ENCODE data around the gene SMAD3. TPM values are rescaled to one million over a fixed set of nuclear protein-coding genes. Genes with fewer than 3 reads are reported as not detected.

The SMAD3 gene
- total and polyA plus RNA-seq, 2 of the 4 experiments (the other 2 are of a cell fraction): 71.0 to 177 TPM

DNA sequence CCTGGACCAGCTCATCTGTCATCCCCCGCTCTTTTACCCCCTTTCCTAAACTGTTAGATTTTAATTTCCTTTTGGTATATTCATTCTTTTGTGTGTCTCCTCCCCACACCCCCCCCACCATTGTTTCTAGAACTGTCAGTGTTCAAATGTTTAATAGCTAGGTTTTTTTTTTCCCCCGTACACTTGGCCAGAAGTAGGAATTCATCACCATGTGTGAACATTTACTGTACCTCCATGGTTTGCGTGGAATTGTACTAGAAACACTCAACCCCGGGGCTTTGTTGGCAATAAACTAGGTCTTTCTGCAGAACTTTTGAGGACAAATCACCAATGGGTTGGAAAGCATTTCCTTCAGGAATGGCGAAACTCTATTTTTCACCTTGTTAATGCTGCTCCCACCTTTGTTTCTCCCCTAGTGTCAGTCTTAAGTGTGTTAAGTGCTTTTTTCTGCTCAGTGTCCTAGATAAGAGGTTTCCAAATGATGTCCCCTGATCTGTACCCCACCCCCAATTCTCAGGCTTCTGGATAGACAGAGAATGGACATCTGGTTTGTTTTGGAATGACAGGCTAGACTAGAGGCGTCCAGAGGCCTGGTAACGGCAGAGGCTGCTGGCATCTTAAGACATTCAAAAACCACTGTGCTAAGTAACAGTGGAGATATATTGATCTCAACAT, 76.8 kb downstream of the SMAD3 start:
- dilution Hi-C loops (cut with HindIII; ENCODE audit: low sequenced_read_pairs, unreplicated experiment): no loop called here
- no peak overlapping the region for H2AFZ ChIP-seq (replicated peaks; ENCODE audit: low read length, poor library complexity)
- H3K4ac ChIP-seq (ENCODE audit: low read depth, low read length): peak overlapping the region; percentile 75
- 40% methylated on average over 1 of the region's 7 CpGs; no CpG with 5 or more reads in 1 of the 2 experiments for WGBS, 2 experiments (ENCODE audit: extremely low coverage in 2 of 2, insufficient read length in 1 of 2)
- intact Hi-C loops (cut with micrococcal nuclease): loop anchor here (10.0 kb wide), 1 partner anchor 197 kb away; no protein-coding TSS in a partner anchor
- H3K4me2 ChIP-seq (ENCODE audit: low read depth, low read length): peak overlapping the region; percentile 14
- BruUV-seq (replicated peaks): no TSS peak
- peaks cover 65% of the 10 kb centered on the region for H3K4me1 ChIP-seq (ENCODE audit: control insufficient read depth, insufficient read depth, low read length)
- peak overlapping the region; percentile 56 for H4K91ac ChIP-seq (ENCODE audit: insufficient read depth, low read depth, low read length)
- no peaks in the 10 kb centered on the region for H3K27me3 ChIP-seq (ENCODE audit: control insufficient read depth, insufficient read depth, low read length)
- H3K18ac ChIP-seq (ENCODE audit: low read depth, low read length): peak overlapping the region; percentile 85
- H3K9me3 ChIP-seq (ENCODE audit: control insufficient read depth, insufficient read depth, low read length): no peaks in the 10 kb centered on the region
- H4K20me1 ChIP-seq (ENCODE audit: insufficient read depth, low read length): peaks cover 23% of the 10 kb centered on the region; the same call in 1 of the 2 replicates
- peak overlapping the region; percentile 67 for H3K14ac ChIP-seq (replicated peaks; ENCODE audit: low read depth, low read length)
- H2BK15ac ChIP-seq (ENCODE audit: low read depth, low read length): peak overlapping the region; percentile 51; the same call in 2 of the 3 replicates
- H2AK9ac ChIP-seq (replicated peaks; ENCODE audit: low read depth, low read length, poor library complexity): no peak overlapping the region
- H3K9ac ChIP-seq (ENCODE audit: low read depth, low read length): peak overlapping the region; percentile 31
- DNase-seq (no peak), ATAC-seq (ENCODE audit: low read depth) (no peak)
- peak overlapping the region; percentile 63; the same call in 1 of the 2 replicates for H2BK20ac ChIP-seq (ENCODE audit: low read depth, low read length)
- CTCF ChIA-PET: interaction anchor here (0.6 kb wide), 1 partner anchor 291 kb away, joined by 4 read pairs; no protein-coding TSS in a partner anchor
- H3K79me1 ChIP-seq (ENCODE audit: low read depth in 1 of 2, low read length in 2 of 2): peaks cover 6 to 87% of the 10 kb centered on the region in 2 experiments; a peak in 3 of 4 replicates
- H3K56ac ChIP-seq (ENCODE audit: extremely low read depth, insufficient read depth, low read length): peak overlapping the region; percentile 58
- H3K23ac ChIP-seq (ENCODE audit: low read depth, low read length): peak overlapping the region; percentile 95
- peak overlapping the region; percentile 82 to 88 for H4K8ac ChIP-seq (ENCODE audit: low read depth in 2 of 2, low read length in 2 of 2)
- POLR2A ChIA-PET (ENCODE audit: unreplicated experiment): no interaction called here
- H3K4me3 ChIP-seq (ENCODE audit: insufficient read depth, low read depth, low read length): no peak overlapping the region
- H3K36me3 ChIP-seq (ENCODE audit: control insufficient read depth, insufficient read depth, low read length): peaks cover 8% of the 10 kb centered on the region; the same call in 1 of the 2 replicates
- peak overlapping the region; percentile 54 for H3K27ac ChIP-seq (ENCODE audit: insufficient read depth, low read length)
- peak overlapping the region; percentile 88 for H2BK120ac ChIP-seq (ENCODE audit: low read depth, low read length)
- peak overlapping the region; percentile 73 for H2AK5ac ChIP-seq (ENCODE audit: low read depth, low read length)
- H3K9me1 ChIP-seq (ENCODE audit: insufficient read depth, low read length): peaks cover 35% of the 10 kb centered on the region
- in situ Hi-C loops (cut with MboI; ENCODE audit: low sequenced_read_pairs): no loop called here
- peak overlapping the region; percentile 67 for H4K5ac ChIP-seq (ENCODE audit: low read depth, low read length)
- peak overlapping the region; percentile 90 for H2BK5ac ChIP-seq (ENCODE audit: low read depth, low read length, poor library complexity, severe bottlenecking)
- TF ChIP-seq MXI1 (IDR thresholded peaks at IDR 0.05; ENCODE audit: borderline replicate concordance, low read depth, low read length): no peak
- TF ChIP-seq FOS (IDR thresholded peaks at IDR 0.05; ENCODE audit: low read depth, low read length): no peak
- TF ChIP-seq RFX5 (IDR thresholded peaks at IDR 0.05; ENCODE audit: low read depth, low read length): no peak
- no peak for TF ChIP-seq SMC3 (IDR thresholded peaks at IDR 0.05; ENCODE audit: low read depth, low read length)
- no peak for TF ChIP-seq RAD21 (IDR thresholded peaks at IDR 0.05; ENCODE audit: low read length)
- TF ChIP-seq, protein P1, sequence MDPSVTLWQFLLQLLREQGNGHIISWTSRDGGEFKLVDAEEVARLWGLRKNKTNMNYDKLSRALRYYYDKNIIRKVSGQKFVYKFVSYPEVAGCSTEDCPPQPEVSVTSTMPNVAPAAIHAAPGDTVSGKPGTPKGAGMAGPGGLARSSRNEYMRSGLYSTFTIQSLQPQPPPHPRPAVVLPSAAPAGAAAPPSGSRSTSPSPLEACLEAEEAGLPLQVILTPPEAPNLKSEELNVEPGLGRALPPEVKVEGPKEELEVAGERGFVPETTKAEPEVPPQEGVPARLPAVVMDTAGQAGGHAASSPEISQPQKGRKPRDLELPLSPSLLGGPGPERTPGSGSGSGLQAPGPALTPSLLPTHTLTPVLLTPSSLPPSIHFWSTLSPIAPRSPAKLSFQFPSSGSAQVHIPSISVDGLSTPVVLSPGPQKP (IDR thresholded peaks at IDR 0.05; ENCODE audit: borderline replicate concordance, low read depth, low read length): no peak
- TF ChIP-seq MAFK (IDR thresholded peaks at IDR 0.05; ENCODE audit: low read depth, low read length): no peak
- no peak for TF ChIP-seq CHD1 (IDR thresholded peaks at IDR 0.05; ENCODE audit: low read depth, low read length)
- no peak for TF ChIP-seq NFE2L2 (IDR thresholded peaks at IDR 0.05; ENCODE audit: low read depth, low read length)
- TF ChIP-seq BHLHE40 (IDR thresholded peaks at IDR 0.05; ENCODE audit: low read depth, low read length): no peak
- no peak for TF ChIP-seq POLR2A (IDR thresholded peaks at IDR 0.05; ENCODE audit: low read depth, low read length)
- TF ChIP-seq, protein P2, sequence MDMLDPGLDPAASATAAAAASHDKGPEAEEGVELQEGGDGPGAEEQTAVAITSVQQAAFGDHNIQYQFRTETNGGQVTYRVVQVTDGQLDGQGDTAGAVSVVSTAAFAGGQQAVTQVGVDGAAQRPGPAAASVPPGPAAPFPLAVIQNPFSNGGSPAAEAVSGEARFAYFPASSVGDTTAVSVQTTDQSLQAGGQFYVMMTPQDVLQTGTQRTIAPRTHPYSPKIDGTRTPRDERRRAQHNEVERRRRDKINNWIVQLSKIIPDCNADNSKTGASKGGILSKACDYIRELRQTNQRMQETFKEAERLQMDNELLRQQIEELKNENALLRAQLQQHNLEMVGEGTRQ (IDR thresholded peaks at IDR 0.05; ENCODE audit: low read depth, low read length): no peak
- TF ChIP-seq, protein P3, sequence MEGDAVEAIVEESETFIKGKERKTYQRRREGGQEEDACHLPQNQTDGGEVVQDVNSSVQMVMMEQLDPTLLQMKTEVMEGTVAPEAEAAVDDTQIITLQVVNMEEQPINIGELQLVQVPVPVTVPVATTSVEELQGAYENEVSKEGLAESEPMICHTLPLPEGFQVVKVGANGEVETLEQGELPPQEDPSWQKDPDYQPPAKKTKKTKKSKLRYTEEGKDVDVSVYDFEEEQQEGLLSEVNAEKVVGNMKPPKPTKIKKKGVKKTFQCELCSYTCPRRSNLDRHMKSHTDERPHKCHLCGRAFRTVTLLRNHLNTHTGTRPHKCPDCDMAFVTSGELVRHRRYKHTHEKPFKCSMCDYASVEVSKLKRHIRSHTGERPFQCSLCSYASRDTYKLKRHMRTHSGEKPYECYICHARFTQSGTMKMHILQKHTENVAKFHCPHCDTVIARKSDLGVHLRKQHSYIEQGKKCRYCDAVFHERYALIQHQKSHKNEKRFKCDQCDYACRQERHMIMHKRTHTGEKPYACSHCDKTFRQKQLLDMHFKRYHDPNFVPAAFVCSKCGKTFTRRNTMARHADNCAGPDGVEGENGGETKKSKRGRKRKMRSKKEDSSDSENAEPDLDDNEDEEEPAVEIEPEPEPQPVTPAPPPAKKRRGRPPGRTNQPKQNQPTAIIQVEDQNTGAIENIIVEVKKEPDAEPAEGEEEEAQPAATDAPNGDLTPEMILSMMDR (conservative IDR thresholded peaks at IDR 0.05; ENCODE audit: low read depth, low read length): no peak
- no peak for TF ChIP-seq CEBPB (IDR thresholded peaks at IDR 0.05; ENCODE audit: low read depth, low read length)
- no peak for TF ChIP-seq RCOR1 (IDR thresholded peaks at IDR 0.05; ENCODE audit: insufficient replicate concordance, low read length)
